Measurements from ENCODE around the gene KAZN.

GRCh38 chr1:14866911-14867612 lies 268.6 kb downstream of the KAZN start:
- TF ChIP-seq, protein P1, sequence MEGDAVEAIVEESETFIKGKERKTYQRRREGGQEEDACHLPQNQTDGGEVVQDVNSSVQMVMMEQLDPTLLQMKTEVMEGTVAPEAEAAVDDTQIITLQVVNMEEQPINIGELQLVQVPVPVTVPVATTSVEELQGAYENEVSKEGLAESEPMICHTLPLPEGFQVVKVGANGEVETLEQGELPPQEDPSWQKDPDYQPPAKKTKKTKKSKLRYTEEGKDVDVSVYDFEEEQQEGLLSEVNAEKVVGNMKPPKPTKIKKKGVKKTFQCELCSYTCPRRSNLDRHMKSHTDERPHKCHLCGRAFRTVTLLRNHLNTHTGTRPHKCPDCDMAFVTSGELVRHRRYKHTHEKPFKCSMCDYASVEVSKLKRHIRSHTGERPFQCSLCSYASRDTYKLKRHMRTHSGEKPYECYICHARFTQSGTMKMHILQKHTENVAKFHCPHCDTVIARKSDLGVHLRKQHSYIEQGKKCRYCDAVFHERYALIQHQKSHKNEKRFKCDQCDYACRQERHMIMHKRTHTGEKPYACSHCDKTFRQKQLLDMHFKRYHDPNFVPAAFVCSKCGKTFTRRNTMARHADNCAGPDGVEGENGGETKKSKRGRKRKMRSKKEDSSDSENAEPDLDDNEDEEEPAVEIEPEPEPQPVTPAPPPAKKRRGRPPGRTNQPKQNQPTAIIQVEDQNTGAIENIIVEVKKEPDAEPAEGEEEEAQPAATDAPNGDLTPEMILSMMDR (conservative IDR thresholded peaks at IDR 0.05 in 1 of 2, IDR thresholded peaks at IDR 0.05 in 1 of 2; ENCODE audit: low read depth in 1 of 2, low read length in 2 of 2): no peak
- TF ChIP-seq EZH2 (IDR thresholded peaks at IDR 0.05; ENCODE audit: low read length, missing control alignments): no peak

All from fibroblast of lung (primary cell).